Left lung (tissue), 10 donors: ENCODE measurements around the gene ARHGEF26. TPM values are rescaled to one million over a fixed set of nuclear protein-coding genes. Genes with fewer than 3 reads are reported as not detected.

Experiments
- ATAC-seq: fragments of 200-7000 bp; cut with Tn5 transposase; one replicate; pipeline ENCODE4 v1.9.1; 2020; ENCODE audit warnings: moderate library complexity
- DNase-seq, 4 donors: peaks; one replicate each; pipeline ENCODE4 v3.0.0-alpha.2; 2013 to 2020
- H3K27ac ChIP-seq, 2 donors: fragments of 200-600 bp; sonication (generic) in 1 of 2; one replicate each; pipeline versions ENCODE4 v1.5.0 to v1.8.0; 2020 to 2021
- H3K27me3 ChIP-seq, 2 donors: fragments of 200-600 bp; sonication (generic) in 1 of 2; one replicate each; pipeline versions ENCODE4 v1.5.0 to v1.8.0; 2020 to 2021
- H3K36me3 ChIP-seq, 2 donors: fragments of 200-600 bp; sonication (generic) in 1 of 2; one replicate each; pipeline versions ENCODE4 v1.5.0 to v1.8.0; 2020 to 2021
- H3K4me1 ChIP-seq, 2 donors: fragments of 200-600 bp; one replicate each; pipeline ENCODE4 v1.8.0; 2021
- H3K4me3 ChIP-seq, 2 donors: fragments of 200-600 bp; sonication (generic) in 1 of 2; one replicate each; pipeline versions ENCODE4 v1.5.0 to v1.8.0; 2020 to 2021; ENCODE audit warnings: mild to moderate bottlenecking in 1 of 2
- H3K9me3 ChIP-seq, 2 donors: fragments of 200-600 bp; sonication (generic) in 1 of 2; one replicate each; pipeline versions ENCODE4 v1.5.0 to v1.8.0; 2020 to 2021
- CTCF ChIP-seq, 2 donors: fragments of 200-600 bp; sonication (generic) in 1 of 2; IDR thresholded peaks; one replicate each; pipeline versions ENCODE4 v1.5.0 to v1.8.0; 2021; ENCODE audit warnings: antibody characterized with exemption in 2 of 2
- intact Hi-C, 2 donors: fragments of 100-400 bp; cut with DNase I; formaldehyde crosslinking; loops; one replicate each; pipeline versions ENCODE4 v1.11.2 to v1.14.2; 2022
- polyA plus RNA-seq, 6 donors: library from polyadenylated mRNA; unstranded; fragments of 120-200 nt; gene quantifications; one replicate each; pipeline ENCODE4 v1.2.1, GENCODE V29; 2013; ENCODE audit not compliant: insufficient read length in 6 of 6
- total RNA-seq, 2 donors: library from RNA; stranded (reverse); fragmentation: NEBNext Ultra II Directional; extraction: Animal tissue kit (Norgen Biotek cat#: 25700); gene quantifications; one replicate each; pipeline ENCODE4 v1.2.1, GENCODE V29; 2021
- donor health status: DM: no; HTN: yes; CAD: no.
- donor health status: DM: no; HTN: no; CAD: no.

Gene ARHGEF26
- total and polyA plus RNA-seq, 8 donors, result 25.2 to 58.8 (median 30.0) TPM

- Histone ChIP-seq H3K36me3 (no peaks in the 10 kb centered on the region), H3K27me3 (no peaks in the 10 kb centered on the region), H3K4me3 (no peak overlapping the region), H3K27ac (no peak overlapping the region), H3K9me3 (no peaks in the 10 kb centered on the region), H3K4me1 (no peaks in the 10 kb centered on the region)
- no peak for ATAC-seq
- no peak for TF ChIP-seq CTCF (IDR thresholded peaks at IDR 0.05)
- intact Hi-C loops, result no loop called here
- no peak for DNase-seq
Observed at GRCh38 chr3:154210986-154211385, 89.8 kb downstream of the ARHGEF26 start.

GRCh38 chr3:154214306-154214705 is 93.1 kb downstream of the ARHGEF26 start:
- Histone ChIP-seq H3K27me3 (no peaks in the 10 kb centered on the region), H3K36me3 (peaks cover 0 to 7% of the 10 kb centered on the region in 2 donors), H3K27ac (no peak overlapping the region), H3K4me1 (no peaks in the 10 kb centered on the region), H3K4me3 (no peak overlapping the region), H3K9me3 (no peaks in the 10 kb centered on the region)
- intact Hi-C loops, result no loop called here
- ATAC-seq, result no peak
- no peak for DNase-seq
- TF ChIP-seq CTCF (IDR thresholded peaks at IDR 0.05), result no peak

GRCh38 chr3:154217671-154218070 is 96.5 kb downstream of the ARHGEF26 start:
- DNase-seq (no peak), ATAC-seq (no peak)
- H3K9me3 ChIP-seq, result no peaks in the 10 kb centered on the region
- no peak for TF ChIP-seq CTCF (IDR thresholded peaks at IDR 0.05)
- H3K4me1 ChIP-seq, result no peaks in the 10 kb centered on the region
- H3K4me3 ChIP-seq, result no peak overlapping the region
- intact Hi-C loops, result no loop called here
- peaks cover 0 to 9% of the 10 kb centered on the region in 2 donors for H3K36me3 ChIP-seq
- no peaks in the 10 kb centered on the region for H3K27me3 ChIP-seq
- no peak overlapping the region for H3K27ac ChIP-seq

- no peaks in the 10 kb centered on the region for H3K27me3 ChIP-seq
- DNase-seq, result no peak
- H3K27ac ChIP-seq, result no peak overlapping the region
- no peaks in the 10 kb centered on the region for H3K9me3 ChIP-seq
- H3K4me3 ChIP-seq, result no peak overlapping the region
- H3K36me3 ChIP-seq, result peaks cover 0 to 9% of the 10 kb centered on the region in 2 donors
- intact Hi-C loops, result no loop called here
- ATAC-seq, result no peak
- no peak for TF ChIP-seq CTCF (IDR thresholded peaks at IDR 0.05)
- no peaks in the 10 kb centered on the region for H3K4me1 ChIP-seq
Observed at GRCh38 chr3:154218728-154219127, 97.5 kb downstream of the ARHGEF26 start.

DNA sequence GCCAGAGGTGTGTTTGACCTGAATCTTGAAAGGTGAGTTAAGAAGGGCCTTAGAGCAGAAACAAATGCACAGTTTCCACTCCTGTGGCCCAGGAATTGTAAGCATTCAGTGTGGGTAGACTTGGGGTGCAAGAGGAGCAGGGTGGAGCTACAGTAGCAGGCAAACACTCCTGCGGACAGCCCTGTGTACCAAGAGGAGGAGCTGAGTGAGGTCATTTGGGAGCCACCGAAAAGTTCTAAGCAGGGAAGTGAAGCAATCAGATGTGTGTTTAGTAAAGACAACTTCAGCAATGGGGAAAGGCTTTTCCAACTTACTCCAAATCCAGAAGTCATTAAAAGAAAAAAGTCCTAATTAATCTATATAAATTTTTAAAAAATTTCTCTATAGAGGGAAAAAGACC is 99.3 kb downstream of the ARHGEF26 start:
- peak in 1 of 4 donors; percentile 65 for DNase-seq
- H3K27me3 ChIP-seq, result no peaks in the 10 kb centered on the region
- H3K4me3 ChIP-seq, result no peak overlapping the region
- H3K4me1 ChIP-seq, result peaks cover 0 to 9% of the 10 kb centered on the region in 2 donors
- no peak for TF ChIP-seq CTCF (IDR thresholded peaks at IDR 0.05)
- no peaks in the 10 kb centered on the region for H3K9me3 ChIP-seq
- peaks cover 0 to 9% of the 10 kb centered on the region in 2 donors for H3K36me3 ChIP-seq
- peak; percentile 98 for ATAC-seq
- intact Hi-C loops, result no loop called here
- no peak overlapping the region for H3K27ac ChIP-seq
